ENCODE measurements around the gene ABCA1. TPM values are rescaled to one million over a fixed set of nuclear protein-coding genes. Genes with fewer than 3 reads are reported as not detected.

The ABCA1 gene
- total RNA-seq, 1 donor from 2014 or later = 76.6 TPM

DNA sequence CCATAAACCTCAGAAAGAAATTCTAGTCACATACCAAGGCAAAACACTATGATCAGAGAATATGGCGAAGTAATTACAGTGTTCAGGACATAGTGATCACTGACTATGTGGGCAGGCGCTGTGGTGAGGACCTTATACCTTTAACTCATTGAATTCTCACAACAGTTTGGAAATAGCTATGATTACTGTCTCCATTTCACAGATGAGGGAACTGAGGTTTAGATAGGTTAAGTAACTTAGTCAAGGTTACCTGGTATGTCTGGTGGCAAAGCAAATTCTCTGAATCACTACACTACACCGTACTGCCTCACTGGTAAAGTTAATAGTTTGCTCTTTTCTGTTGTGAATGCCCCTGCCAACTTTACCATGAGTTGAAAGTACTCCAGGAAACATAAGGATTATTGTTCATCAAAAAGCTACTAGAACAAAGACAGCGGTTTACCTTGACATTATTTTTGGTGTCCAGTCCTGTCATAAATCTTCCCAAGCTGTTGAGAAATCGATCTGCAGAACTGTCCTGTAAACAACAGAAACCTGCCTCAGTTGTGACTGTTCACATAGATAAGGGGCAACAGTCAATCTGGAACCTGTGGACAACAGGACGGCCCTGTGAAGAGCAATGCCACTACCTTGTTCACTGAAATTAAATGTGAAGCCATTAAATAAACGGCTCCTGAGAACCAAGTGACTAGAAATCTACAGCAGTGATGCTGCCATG, 127.7 kb downstream of the ABCA1 start:
- no peak for DNase-seq (ENCODE audit: low spot score)

DNA sequence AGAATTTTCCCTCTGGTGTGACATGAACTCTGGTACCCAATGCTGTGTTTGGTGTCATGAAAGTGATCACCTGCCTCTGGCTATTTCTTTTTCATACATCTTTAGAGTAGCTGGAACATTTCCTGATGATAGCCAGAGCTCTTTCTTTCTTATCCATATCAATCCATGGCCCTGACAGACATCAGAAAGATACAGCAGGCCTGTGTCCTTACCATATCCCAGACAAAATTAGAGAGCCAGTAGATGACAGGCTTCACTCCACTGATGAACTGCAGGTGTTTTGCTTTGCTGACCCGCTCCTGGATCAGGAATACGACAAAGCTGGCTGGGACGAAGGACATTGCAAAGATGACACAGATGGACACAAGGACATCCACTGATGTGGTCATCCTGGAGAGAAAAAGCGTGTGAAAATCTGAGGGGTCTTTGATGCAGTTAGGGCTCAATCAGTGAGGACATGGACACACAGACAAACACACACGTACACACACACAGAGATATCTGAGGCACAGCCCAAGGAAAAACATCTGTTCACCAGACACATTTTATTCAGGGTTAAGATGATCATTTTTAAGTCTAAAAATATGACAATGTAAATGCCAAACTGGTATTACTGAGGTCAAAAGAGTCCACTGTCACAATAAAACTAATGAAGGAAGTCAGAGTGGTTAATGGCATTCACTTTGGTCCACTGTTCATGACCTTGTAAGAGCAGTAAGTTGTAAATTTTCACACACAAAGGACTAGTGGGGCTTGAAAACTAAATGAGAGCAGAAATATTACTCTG, 129.6 kb downstream of the ABCA1 start:
- no peak for DNase-seq (ENCODE audit: low spot score)

DNA sequence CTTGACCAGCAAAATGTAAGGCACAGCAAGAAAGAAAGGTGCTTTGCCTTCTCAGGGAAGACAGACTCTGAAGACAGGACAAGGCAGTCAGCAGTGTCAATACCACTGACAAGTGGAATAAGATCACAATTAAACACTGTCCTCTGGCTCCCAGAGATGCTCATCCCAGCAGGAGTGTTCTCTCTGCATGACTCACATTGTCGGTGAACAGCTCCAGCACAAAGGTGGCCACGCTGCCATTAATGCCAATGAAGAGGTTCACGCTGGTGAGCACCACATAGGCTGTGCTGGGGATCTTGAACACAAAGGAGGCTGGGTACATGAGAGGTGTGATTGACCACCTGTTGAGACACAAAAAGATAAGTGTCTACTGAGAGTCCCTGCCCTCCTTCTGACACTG, 132.1 kb downstream of the ABCA1 start:
- DNase-seq (ENCODE audit: low spot score) = no peak

DNA sequence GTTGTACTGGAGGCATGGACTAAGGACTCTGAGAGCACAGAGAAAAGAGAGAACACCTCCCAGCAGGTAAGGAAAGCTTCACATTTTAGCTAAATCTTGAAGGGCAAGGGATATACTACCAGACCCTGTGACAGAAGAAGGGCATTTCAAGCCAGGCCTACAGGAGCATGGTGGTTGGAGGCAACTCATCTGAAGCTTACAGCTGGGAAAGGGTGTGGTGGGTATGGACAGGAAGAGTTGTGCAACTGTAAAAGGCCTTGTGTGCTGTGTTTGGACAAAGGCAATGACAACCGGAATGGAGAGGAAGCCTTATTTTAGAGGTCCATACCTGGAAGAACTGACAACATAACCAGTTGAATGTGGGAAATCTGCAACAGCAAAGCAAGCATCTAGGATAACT, 132.9 kb downstream of the ABCA1 start:
- DNase-seq (ENCODE audit: low spot score) = no peak

DNA sequence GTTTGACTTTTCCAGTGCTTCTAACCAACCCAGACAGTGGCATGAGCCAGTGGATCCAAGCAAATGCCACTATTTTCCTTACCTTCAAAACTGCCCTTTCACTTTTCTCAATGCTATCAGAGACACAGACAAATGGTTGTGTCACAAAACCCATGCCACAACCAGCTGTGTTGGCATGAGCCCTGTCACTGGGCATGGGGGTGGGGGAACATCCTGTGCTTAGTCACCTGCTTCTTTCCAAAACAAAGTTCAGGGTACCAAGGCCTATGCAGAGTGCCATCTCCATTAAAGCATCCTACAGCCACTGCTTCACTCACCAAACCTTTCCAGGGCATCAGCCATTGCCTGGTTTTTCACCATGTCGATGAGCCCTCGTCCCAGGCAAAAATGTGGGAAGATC, 133.9 kb downstream of the ABCA1 start:
- DNase-seq (ENCODE audit: low spot score) = no peak

DNA sequence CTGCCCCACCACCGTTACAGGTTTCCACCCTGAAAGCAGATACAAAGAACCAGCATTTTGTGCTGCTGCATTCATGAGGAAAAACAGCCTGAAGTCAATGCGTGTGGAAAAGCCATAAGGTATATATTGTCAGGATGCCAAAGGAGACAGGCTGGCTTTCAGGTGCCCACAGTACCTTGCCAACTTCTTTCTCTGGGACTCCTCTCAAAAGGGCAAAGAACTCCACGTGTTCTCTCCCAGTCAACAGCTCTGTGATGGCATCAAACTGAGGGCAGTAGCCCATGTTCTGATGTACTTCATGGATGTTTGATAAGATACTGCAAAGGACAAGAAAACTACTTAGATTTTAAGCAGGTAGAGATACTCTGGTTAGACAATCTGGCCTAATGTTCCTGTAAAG, 139.7 kb downstream of the ABCA1 start:
- DNase-seq (ENCODE audit: low spot score) = no peak

DNA sequence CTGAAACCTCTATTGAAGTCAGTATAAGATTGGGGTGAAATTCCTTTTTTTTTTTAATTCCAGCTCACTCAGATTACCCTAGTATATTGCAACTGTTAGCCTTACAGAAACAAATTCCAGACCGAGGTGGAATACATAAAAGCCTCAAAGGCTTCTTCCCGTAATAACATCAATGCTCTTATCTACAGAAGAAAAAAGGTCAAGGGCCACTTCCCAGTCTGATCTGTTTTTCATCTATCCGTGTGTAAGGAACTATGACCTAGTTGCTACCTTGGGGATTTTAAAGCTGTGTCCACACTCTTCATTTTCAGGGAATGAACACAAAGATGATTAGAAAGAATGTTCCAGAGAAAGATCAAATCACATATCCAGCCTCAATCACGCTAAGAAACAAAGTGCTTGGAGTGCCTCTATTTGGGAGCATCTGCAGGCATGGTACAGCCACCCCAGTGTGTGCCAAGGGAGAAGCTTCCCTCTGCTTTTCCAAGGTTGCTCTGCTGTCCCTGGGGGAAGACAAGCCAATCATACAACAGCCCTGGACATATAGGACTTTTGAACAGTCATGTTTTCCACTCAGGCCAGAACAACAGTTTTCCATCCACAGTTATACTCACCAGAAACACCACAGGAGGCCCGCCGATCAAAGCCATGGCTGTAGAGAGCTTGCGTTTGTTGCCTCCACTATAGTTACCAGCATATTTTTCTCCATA, 140.5 kb downstream of the ABCA1 start:
- peak; percentile 23 for DNase-seq (ENCODE audit: low spot score)

DNA sequence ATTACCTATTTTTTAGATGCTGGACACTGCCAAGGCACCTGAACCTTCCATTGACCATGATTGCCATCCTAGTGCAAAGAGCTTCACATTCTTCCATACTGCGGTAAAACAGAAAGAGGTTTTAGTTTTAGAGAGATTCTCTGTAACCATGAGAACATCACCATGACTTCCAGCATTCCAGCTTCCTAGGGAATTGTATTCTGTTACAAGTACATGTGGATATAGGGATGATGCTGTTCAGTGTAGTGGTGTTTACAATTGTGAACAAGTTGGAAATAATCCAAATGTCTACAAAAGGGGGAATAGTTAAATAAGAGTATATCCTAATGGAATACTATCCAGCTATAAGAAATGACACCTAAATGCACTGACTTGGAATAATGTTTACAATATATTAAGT, 141.7 kb downstream of the ABCA1 start:
- DNase-seq (ENCODE audit: low spot score) = no peak

DNA sequence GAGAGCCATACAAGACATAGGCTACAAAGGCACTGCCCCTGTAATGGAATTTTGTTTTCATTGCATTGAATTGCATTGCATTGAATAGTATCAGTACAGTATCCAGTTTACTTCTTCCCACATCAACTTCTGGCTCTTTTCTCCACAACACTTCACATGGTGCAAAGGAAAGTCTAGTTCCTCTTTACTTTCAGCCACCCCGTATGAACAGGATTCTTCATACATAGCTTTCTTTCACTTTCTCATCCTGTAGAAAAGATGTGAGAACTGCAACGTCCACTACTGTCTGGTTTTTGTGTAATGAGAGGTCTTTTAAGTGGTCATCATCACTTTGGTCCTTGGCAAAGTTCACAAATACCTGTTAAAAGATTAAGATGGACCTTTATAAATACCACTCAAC, 143.9 kb downstream of the ABCA1 start:
- DNase-seq (ENCODE audit: low spot score) = no peak

DNA sequence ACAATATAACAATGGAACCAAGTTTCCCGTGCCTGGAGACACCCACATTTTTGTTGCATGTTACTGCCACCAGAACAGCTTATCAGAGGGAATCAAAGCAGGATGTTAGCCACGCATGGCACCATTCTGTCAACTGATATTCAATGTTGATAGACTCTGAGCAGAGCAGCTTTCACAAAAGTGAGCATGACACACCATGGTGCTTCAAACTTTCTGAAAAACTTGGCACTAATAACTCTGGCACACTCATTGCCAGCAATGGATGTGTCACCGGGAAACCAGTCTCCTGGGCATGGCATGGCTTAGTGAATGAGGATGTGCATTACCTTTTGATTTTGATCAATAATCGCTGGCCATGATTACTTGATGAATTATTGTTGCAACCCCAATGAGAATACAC, 144.4 kb downstream of the ABCA1 start:
- DNase-seq (ENCODE audit: low spot score) = no peak

DNA sequence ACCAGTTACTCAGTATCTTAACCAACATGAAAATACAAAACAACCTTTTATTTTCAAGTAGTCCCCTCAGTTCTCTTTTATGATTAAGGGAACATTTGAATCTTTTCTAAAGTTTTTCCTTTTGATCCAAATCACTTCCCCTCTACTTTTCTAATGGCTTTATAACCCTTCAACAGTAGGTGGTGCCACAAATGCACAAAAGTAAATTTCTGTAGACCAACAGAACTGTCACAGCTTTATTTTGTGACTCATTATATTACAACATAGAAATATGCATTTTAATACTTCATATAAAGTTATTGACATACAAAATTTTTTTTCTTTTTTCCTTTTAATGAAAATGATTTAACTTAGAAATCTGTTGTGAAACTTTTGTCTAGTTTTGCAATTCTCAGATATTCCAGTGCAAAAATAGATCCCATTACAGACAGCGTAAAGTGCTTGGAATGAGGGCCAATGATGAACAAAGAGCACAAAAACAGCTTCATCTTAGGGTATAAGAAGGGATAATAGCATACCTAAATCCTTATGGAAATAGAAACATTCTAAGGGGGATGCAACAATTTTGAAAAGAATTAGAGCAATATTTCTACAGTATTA, 147.1 kb downstream of the ABCA1 start:
- DNase-seq (ENCODE audit: low spot score) = peak; percentile 42

DNA sequence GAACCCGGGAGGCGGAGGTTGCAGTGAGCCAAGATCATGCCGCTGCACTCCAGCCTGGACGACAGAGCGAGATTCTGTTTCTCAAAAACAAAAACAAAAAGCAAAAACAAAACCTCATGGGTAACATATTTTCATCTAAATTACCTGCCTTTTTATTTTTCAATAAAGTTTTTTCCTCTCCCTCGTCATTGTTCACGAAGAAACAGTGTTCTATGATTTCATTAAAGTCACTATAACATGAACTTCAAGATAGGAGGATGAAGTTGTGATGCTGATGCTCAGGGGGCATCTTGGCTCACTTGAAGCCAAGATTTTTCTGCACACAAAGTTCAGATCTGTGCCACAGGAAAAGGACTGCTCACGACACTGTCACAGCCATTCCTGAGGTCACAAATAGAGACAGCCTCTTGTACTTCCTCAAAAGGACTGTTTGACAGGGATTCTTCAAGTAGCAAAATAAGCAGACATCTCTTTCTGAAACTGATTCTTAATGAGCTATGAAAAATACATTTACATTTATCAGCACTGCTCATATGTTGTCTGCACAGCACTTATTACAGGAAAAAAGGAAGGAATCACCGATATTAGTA, 147.9 kb downstream of the ABCA1 start:
- no peak for DNase-seq (ENCODE audit: low spot score)

DNA sequence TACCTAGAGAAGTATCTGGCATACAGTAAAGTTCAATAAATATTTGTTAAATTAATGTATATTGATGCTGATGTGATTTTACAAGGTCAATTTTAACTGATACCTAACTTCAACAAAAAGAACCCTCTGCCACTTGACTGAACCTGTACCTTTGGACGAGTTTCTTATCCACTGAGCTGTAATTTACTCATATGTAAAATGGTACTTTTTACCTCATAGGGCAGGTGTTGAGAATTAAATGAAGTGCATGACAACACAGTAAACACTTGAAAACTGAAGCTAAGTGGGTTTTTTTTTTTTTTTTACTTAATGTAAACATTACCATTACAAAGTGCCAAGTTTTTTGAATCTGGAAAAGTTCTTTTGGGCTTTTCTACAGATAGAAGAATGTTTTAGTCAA, 148.6 kb downstream of the ABCA1 start:
- no peak for DNase-seq (ENCODE audit: low spot score)

DNA sequence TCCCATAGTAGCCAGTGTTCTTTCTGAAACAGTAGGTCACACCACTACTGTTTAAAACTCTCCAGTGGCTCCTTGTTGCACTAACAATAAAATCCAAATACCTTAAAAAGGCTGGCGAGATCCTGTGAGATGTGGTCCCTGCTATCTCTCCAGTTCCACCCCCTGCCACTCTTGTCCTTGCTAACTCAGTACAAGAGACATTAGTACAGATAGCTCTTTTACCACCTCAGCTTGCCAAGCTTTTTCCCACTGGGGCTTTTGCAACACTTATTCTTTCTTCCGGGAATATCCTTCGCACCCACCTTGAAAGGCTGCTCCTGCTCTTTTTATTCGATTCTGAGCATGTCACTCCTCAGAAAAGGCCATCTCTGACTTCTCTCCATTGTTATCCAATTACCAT, 149.2 kb downstream of the ABCA1 start:
- DNase-seq (ENCODE audit: low spot score) = no peak

DNA sequence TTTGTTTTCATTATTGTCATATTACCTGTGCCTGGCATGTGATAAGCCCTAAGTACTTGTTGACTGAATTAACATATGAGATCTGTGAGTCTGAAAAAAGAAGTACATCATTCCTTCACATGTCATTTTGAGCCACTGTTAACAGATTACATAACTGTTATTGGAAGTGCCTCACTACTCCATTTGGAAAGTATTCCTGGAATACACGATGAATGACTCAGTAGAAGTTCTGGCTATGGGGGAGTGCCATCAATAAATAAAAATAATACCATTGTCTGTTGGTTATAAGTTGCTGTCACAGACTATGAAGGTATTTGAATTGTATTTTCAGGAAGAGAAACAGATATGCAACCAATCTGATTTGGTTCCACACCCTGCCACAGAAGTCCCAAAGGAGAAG, 151.2 kb downstream of the ABCA1 start:
- DNase-seq (ENCODE audit: low spot score) = no peak

DNA sequence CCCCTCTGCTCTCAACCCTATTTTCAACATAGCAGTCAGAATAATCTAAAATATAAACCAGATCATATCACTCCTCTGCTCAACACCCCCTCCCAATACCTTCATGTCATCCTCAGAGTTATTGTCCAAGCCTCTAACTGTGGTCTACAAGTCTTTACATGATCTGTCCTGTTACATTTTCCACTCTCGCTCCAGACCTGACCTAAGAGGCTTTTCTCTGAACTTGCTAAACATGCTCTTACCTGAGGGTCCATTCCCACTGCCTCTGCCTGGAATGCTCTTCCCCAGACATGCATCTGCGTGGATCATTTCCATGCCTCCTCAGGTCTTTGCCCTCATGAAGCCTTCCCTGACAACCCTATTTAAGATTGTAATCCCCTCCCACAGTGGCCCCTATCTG, 152.0 kb downstream of the ABCA1 start:
- DNase-seq (ENCODE audit: low spot score) = peak; percentile 55

DNA sequence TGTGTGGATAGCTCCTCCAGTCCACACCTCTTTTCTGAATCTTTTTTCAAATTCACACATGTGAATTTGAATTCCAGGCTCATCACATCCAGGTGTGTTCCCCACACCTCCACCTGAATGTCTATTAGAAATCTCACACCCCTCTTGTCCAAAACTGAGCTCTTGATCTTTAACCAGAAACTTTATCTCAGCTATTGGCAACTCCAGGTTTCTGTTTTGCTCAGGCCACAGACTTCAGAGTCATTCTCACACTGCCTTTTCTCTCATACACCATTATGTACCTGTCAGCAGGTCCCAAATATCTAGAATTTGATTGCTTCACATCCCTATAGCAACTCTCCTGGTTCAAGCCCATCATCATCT, 152.4 kb downstream of the ABCA1 start:
- no peak for DNase-seq (ENCODE audit: low spot score)

DNA sequence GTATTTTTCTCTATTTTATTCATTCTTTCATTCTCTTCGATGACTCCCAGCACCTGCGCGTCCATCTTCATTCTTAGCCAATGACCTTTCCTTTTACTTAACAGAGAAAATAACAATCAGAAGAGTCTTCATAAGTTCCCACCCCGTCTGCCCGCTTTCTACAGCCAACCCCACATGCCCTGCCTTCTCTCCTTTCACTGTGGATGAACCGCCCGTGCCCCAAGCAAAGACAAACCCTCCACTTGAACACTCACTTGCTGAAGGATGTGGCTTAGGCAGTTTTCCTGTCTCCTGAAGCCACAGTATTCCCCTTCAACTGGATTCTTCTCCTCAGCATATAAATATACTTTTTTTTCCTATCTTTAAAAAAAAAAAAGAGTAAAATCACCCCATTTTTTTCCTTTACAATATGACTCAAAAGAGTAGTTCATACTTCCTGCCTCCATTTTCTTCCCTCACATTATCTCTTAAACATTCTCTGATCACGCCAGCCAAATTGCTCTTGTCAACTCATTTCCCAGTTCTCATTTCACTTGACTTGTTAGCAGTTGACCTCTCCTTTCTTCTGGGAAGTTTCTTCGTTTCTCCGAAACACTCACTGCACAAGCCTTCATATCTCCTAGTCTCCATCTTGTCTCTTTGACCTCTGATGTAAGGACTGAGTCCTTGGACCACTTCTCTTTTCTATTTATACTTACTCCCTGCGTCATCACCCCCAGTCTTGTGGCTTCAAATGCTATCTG, 153.0 kb downstream of the ABCA1 start:
- peak; percentile 27 for DNase-seq (ENCODE audit: low spot score)

DNA sequence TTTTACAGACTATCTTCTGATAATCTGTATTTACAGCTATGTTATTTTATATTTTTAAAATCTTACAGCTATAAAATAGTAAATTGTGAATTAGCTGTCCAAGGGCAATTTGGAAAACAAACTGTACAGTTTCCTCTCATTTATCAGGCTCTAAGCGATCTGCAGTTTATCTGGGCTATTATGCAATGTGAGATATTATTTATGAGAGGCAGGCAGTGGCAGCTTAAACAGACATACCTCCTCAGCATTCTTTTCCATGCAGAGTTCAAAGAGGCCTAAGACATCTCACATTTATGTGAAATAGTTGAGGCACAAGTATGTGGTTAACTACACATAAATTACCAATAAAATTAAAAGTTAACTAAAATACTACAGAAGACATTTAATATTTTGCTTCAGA, 153.8 kb downstream of the ABCA1 start:
- DNase-seq (ENCODE audit: low spot score) = peak; percentile 72

DNA sequence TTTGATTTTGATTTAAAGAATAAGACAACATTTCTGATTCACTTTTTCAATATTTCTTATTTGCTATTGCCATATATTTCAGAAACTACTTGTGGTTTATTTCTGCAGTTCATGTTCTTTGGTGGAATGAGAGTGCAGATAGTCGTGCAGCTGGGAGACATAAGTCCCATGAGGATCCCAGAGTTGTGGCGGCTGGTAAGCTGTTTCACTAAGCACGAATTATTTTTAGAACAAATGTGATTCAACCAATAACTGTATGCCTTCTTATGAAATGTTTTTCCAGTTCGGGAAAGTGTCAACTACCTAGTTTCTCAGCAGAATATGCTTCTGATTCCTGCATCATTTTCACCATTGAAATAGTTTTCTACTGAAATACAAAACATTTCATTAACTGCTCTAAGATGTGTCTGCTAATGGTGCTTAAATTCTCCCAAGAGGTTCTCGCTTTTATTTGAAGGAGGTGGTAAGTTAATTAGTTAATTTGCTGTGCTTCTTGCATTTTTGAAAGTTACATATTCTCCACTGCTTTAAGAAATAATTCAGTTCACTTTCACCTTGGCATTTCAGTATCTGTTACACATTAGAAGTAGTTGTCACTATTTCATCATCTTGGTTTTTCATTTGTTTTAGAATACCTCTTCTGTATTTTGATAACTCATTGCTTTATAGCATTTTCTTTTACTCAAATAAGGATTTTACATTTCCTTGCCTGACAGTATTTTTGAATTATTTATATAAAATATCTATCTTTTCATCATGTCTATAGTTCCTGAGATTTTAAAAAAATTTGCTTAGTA, 155.0 kb downstream of the ABCA1 start:
- DNase-seq (ENCODE audit: low spot score) = peak; percentile 40
